T-helper 9 cell (primary cell): ENCODE results near the gene RPP25L.

Experiments
- DNase-seq: peaks from one replicate; pipeline ENCODE4 v3.0.0-alpha.2; 2020

RPP25L gene

DNA sequence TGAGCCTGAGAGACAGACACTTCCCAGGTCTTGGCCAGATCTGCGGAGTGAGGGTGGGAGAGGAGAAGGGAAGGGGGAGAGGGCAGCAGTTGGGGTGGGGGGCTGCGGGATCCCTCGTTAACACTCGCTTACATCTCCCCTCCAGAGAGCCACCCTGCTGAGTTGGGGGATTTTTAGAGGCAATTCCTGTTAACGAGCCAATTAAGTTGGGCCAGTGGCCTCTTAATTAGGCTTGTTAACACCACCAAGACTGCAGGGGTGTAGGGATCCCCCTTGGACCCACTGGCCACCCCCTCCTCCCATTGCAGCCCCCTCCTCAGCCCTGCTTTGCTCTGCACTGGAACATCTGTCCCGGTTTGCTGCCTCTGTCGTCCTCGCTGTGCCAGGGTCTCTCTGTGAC lies 46.0 kb downstream of the RPP25L start:
- no peak for DNase-seq

DNA sequence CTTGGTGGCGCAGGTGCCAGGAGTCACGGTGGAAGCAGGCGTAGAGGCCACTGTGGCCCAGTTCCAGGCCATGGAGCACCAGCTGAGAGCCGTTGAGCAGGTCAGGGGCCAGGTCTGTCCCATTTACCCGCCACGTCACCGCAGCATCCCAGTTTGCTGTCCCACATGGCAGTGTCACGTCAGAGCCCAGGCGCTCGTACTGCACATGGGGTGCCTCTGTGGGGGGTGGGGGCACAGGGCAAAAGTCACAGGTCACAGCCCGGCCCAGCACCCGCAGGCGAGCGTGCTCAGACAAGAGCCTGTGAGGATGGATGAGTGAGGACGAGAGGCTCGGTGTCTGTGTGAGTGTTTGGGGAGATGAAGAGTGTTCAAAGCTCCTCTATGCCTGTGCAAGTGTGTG lies 47.3 kb downstream of the RPP25L start:
- DNase-seq: no peak

DNA sequence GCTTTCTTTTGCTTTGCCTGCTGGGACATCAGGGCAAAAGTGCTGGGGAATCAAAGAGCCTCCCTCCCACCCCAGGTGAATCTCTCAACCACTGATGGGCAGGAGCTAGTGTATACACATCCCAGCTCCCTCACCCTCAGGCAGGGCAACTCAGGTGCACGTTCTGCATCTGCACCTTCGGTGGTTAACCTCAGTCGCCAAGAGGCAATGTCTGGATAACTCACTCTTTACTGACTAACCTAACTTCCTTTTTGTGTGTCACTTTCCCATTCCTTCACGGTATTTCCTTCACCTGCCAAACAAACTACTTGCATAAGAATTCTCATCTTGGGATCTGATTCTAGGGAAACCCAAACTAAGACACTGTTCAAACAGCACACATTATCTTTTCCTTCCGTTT lies 48.6 kb downstream of the RPP25L start:
- no peak for DNase-seq

DNA sequence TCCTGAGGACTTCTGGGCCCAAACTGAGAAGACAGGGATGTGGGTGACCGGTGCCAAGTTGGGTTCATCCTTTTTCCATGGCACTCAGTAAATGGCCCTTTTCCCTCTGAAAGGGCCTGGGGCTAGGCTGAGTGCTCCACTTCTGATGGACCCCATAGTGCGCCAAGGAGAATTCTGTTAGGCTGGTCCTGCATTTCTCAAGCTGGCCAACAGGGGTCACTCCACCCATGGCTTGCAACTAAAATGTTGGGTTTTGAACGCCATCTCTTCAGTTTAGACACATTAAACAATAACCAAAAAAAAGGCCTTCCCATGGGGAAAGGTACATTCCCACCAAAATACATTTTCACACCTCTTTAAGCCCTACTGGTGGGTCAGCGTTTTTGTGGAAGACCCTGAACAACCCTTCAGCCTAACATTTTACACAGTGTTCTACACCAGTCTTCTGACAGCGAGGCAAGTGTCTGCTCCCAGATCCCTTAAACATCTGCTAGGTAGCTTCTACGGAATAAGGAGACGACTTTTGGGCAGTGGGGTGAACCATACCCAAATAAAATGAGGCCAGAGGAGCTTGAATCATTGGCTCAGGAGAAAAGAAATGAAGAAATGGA lies 49.7 kb downstream of the RPP25L start:
- DNase-seq: no peak

DNA sequence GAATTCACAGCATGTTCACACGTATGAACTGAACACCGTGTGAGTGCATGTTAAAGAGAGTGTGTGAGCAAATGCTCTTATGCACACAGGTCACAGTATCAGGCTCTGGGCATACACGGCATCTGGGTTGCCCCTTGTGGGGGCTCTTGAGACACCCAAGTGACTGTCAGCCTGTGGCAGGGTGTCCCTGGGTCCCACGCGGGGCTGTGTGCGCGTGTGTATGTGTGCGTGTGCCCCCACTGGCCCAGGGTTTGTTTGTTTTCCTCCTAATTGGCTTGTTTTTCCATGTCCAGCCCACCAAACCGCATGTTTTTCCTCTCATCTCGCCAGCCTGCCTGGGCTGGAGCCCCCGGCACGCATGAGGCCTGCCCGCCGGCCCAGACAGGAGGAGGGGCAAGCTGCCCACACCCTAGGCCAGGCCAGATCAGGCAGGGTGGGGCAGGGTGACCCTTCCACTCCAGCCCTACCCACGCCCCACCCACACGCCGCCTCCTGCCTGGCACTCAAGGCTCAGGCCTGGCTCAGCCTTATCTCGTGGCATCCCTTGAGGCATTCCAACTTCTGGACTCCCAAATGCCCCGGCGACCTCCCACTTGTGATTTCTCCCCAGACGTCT lies 51.2 kb downstream of the RPP25L start:
- no peak for DNase-seq
